OCI-LY3 (cell line): ENCODE measurements around the gene ATP2A2.

Experiments
- H2AFZ ChIP-seq: fragments of 200-600, 300-600 bp; shearing (Covaris generic); 2 replicates; pipeline ENCODE4 v1.6.0; 2014; ENCODE audit warnings: antibody characterized with exemption, low read depth, low read length
- H3K27ac ChIP-seq: fragments of 200-600, 300-600 bp; sonication (generic); 2 replicates; pipeline ENCODE4 v1.5.1; 2014; ENCODE audit warnings: mild to moderate bottlenecking, low read length, moderate library complexity, mixed read lengths
- H3K27me3 ChIP-seq: fragments of 200-600, 300-600 bp; sonication (generic); 2 replicates; pipeline ENCODE4 v1.6.1; 2014; ENCODE audit warnings: low read depth, low read length, mixed read lengths
- H3K36me3 ChIP-seq: fragments of 200-600, 300-600 bp; sonication (generic); replicated peaks from 2 replicates; pipeline ENCODE3; 2014; ENCODE audit warnings: low read depth, low read length, mixed read lengths
- H3K4me1 ChIP-seq: fragments of 300-600, 200-600 bp; sonication (generic); 2 replicates; pipeline ENCODE4 v1.6.1; 2014; ENCODE audit warnings: low read length, mixed read lengths
- H3K4me2 ChIP-seq: fragments of 200-600, 300-600 bp; sonication (generic); 2 replicates; pipeline ENCODE4 v1.6.1; 2014; ENCODE audit warnings: low read length, mixed read lengths
- H3K4me3 ChIP-seq: fragments of 300-600, 200-600 bp; sonication (generic); 2 replicates; pipeline ENCODE4 v1.5.1; 2014; ENCODE audit warnings: antibody characterized with exemption, mild to moderate bottlenecking, low read length, moderate library complexity
- H3K79me2 ChIP-seq: fragments of 300-600, 200-600 bp; shearing (Covaris generic); 2 replicates; pipeline ENCODE4 v1.6.1; 2014; ENCODE audit warnings: mild to moderate bottlenecking, low read length, mixed read lengths
- H3K9ac ChIP-seq: fragments of 300-600, 200-600 bp; shearing (Covaris generic); 2 replicates; pipeline ENCODE4 v1.6.0; 2014; ENCODE audit warnings: mild to moderate bottlenecking, low read length, moderate library complexity
- H3K9me3 ChIP-seq: fragments of 200-600, 300-600 bp; shearing (Covaris generic); 2 replicates; pipeline ENCODE4 v1.6.1; 2014; ENCODE audit warnings: low read length, mixed read lengths; ENCODE audit not compliant: insufficient read depth
- H4K20me1 ChIP-seq: fragments of 200-600, 300-600 bp; sonication (generic); 2 replicates; pipeline ENCODE4 v1.6.1; 2016; ENCODE audit warnings: low read length, mixed read lengths; ENCODE audit not compliant: insufficient read depth
- EZH2phosphoT487 ChIP-seq: fragments of 200-600 bp; shearing (Covaris generic); IDR thresholded peaks from 2 replicates; pipeline ENCODE4 v1.6.1; 2018; ENCODE audit warnings: antibody characterized with exemption, mixed run types, low read depth
- TF ChIP-seq, protein P1 (sequence below): fragments of 200-600, 300-600 bp; sonication (generic); IDR thresholded peaks from 2 replicates; pipeline ENCODE4 v1.5.1; 2014; ENCODE audit warnings: antibody characterized with exemption, low read length, low read depth

The ATP2A2 gene

GRCh38 chr12:110249105-110249504, 31.9 kb upstream of the ATP2A2 start:
- no peak overlapping the region for H3K4me3 ChIP-seq
- H3K27ac ChIP-seq = no peak overlapping the region
- H2AFZ ChIP-seq = no peak overlapping the region

DNA sequence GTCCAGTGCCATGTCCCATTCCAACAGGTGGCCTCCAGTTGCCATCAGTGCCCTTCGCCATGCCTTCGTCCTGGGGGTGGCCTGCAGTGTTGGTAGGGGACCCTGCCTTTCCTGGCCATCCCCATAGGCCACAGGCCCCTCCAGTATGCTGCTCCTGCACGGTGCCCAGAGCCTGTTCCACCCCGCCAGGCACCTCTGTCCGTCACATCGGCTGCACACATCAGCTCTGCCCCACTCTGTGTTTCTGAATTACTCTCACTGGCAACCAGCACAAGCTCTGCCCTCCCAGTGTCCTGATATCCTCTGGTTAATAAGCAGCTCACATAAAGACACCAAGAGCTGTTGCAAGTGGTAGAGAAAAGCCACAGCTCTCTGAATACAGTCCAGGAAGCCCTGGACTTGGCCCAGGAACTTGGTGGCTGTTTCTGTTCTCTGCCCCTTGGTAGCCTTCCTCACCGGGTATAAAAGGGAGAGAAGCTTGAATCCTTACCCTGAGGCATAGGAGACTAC, 31.3 kb upstream of the ATP2A2 start:
- H3K9me3 ChIP-seq = no peaks in the 10 kb centered on the region
- no peak for TF ChIP-seq EZH2phosphoT487
- TF ChIP-seq, protein P1, sequence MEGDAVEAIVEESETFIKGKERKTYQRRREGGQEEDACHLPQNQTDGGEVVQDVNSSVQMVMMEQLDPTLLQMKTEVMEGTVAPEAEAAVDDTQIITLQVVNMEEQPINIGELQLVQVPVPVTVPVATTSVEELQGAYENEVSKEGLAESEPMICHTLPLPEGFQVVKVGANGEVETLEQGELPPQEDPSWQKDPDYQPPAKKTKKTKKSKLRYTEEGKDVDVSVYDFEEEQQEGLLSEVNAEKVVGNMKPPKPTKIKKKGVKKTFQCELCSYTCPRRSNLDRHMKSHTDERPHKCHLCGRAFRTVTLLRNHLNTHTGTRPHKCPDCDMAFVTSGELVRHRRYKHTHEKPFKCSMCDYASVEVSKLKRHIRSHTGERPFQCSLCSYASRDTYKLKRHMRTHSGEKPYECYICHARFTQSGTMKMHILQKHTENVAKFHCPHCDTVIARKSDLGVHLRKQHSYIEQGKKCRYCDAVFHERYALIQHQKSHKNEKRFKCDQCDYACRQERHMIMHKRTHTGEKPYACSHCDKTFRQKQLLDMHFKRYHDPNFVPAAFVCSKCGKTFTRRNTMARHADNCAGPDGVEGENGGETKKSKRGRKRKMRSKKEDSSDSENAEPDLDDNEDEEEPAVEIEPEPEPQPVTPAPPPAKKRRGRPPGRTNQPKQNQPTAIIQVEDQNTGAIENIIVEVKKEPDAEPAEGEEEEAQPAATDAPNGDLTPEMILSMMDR = no peak
- H3K4me1 ChIP-seq = no peaks in the 10 kb centered on the region
- no peak overlapping the region for H3K4me3 ChIP-seq
- H3K27ac ChIP-seq = no peak overlapping the region
- H3K79me2 ChIP-seq = no peaks in the 10 kb centered on the region
- no peaks in the 10 kb centered on the region for H3K27me3 ChIP-seq
- H3K36me3 ChIP-seq = no peaks in the 10 kb centered on the region
- H4K20me1 ChIP-seq = no peaks in the 10 kb centered on the region
- no peak overlapping the region for H2AFZ ChIP-seq
- H3K9ac ChIP-seq = no peak overlapping the region
- H3K4me2 ChIP-seq = no peak overlapping the region

More at GRCh38 chr12:110249105-110249504, 31.9 kb upstream of the ATP2A2 start:
- Histone ChIP-seq H3K79me2 (no peaks in the 10 kb centered on the region), H3K9me3 (no peaks in the 10 kb centered on the region), H3K36me3 (no peaks in the 10 kb centered on the region), H3K4me2 (no peak overlapping the region), H3K4me1 (no peaks in the 10 kb centered on the region), H3K27me3 (no peaks in the 10 kb centered on the region), H3K9ac (no peak overlapping the region), H4K20me1 (no peaks in the 10 kb centered on the region)
- TF ChIP-seq, protein P1 = no peak
- TF ChIP-seq EZH2phosphoT487 = no peak

GRCh38 chr12:110251381-110251780, 29.7 kb upstream of the ATP2A2 start:
- Histone ChIP-seq H3K4me1 (no peaks in the 10 kb centered on the region), H3K27ac (no peak overlapping the region), H3K9ac (no peak overlapping the region), H3K9me3 (no peaks in the 10 kb centered on the region), H3K4me3 (no peak overlapping the region), H3K36me3 (no peaks in the 10 kb centered on the region), H3K4me2 (no peak overlapping the region), H2AFZ (no peak overlapping the region), H4K20me1 (no peaks in the 10 kb centered on the region), H3K79me2 (no peaks in the 10 kb centered on the region), H3K27me3 (no peaks in the 10 kb centered on the region)
- TF ChIP-seq, protein P1 = no peak
- no peak for TF ChIP-seq EZH2phosphoT487

- Histone ChIP-seq H3K27ac (no peak overlapping the region), H3K9ac (no peak overlapping the region), H3K27me3 (no peaks in the 10 kb centered on the region), H3K4me1 (no peaks in the 10 kb centered on the region), H3K4me2 (no peak overlapping the region), H3K36me3 (no peaks in the 10 kb centered on the region), H3K79me2 (no peaks in the 10 kb centered on the region), H3K4me3 (no peak overlapping the region), H4K20me1 (no peaks in the 10 kb centered on the region), H2AFZ (no peak overlapping the region), H3K9me3 (no peaks in the 10 kb centered on the region)
- no peak for TF ChIP-seq EZH2phosphoT487
- TF ChIP-seq, protein P1 = no peak
These were observed 28.3 kb upstream of the ATP2A2 start for GRCh38 chr12:110252716-110253115.
